ENCODE data around the gene SCUBE1. TPM values are rescaled to one million over a fixed set of nuclear protein-coding genes. Genes with fewer than 3 reads are reported as not detected.

Gene SCUBE1
- total RNA-seq, 2 donors from 2014 or later: 0.04 to 0.16 TPM

DNA sequence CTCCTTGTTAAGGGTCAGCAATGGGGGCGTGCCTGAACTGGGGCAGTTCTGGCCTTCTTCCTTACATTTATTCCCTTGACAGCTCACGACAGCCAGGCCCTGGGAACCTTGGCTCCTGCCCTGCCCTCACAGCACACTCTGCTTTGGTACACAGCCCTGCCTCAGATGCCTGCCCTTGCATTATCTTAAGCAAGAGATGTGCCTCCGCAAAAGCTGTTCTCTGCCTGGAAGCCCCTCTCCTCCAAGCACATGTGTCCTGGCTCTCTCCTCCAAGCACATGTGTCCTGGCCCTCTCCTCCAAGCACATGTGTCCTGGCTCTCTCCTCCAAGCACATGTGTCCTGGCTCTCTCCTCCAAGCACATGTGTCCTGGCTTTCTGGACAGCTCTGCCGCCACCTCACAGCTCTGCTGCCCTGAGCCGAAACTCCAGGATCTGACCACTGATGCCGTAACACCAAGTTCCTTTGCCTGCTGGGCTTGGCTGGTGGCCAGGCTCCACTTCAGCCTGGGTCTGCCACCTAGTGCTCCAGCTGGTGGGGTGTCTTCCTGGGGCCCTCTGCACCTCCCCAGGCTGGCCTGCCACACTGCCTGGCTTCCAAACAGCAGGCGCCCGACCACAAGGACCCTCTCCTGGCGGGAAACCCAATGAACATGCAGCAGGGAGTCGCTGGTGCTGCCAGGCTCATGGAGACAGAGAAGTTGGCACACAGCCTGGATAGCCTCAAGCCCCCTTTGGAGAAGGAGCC lies 53.0 kb downstream of the SCUBE1 start:
- Histone ChIP-seq H3K9me3 (no peaks in the 10 kb centered on the region), H3K27ac (no peak overlapping the region), H3K36me3 (no peaks in the 10 kb centered on the region), H3K4me3 (peak overlapping the region in 1 of 2 donors; percentile 29), H3K4me1 (peaks cover 0 to 12% of the 10 kb centered on the region in 2 donors), H3K27me3 (no peaks in the 10 kb centered on the region)
- TF ChIP-seq, protein P1, sequence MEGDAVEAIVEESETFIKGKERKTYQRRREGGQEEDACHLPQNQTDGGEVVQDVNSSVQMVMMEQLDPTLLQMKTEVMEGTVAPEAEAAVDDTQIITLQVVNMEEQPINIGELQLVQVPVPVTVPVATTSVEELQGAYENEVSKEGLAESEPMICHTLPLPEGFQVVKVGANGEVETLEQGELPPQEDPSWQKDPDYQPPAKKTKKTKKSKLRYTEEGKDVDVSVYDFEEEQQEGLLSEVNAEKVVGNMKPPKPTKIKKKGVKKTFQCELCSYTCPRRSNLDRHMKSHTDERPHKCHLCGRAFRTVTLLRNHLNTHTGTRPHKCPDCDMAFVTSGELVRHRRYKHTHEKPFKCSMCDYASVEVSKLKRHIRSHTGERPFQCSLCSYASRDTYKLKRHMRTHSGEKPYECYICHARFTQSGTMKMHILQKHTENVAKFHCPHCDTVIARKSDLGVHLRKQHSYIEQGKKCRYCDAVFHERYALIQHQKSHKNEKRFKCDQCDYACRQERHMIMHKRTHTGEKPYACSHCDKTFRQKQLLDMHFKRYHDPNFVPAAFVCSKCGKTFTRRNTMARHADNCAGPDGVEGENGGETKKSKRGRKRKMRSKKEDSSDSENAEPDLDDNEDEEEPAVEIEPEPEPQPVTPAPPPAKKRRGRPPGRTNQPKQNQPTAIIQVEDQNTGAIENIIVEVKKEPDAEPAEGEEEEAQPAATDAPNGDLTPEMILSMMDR (IDR thresholded peaks at IDR 0.05): no peak
- DNase-seq (ENCODE audit: low spot score): no peak

DNA sequence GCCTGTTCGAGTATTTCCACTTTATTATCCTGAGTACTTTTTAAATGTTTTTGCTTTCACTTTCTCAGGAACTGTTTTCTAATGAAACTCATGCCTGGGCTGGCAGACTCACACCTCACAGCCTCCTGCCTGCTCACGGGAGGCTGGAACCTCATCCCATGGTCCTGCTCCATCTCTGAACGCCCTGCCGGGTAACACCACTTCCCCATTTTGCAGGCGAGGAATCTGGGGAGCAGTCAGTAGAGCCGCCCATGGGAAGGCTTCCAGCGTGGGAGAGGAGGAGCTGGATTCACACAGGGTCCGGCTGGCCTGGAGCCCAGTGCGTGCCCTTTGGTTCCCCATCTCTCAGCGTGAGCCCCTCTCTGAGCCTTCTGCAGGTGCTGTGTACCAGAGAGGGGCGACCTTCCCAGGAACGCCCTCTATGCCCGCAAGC lies 53.6 kb downstream of the SCUBE1 start:
- no peaks in the 10 kb centered on the region for H3K27me3 ChIP-seq
- H3K4me3 ChIP-seq: peak overlapping the region in 1 of 2 donors; percentile 29
- no peaks in the 10 kb centered on the region for H3K9me3 ChIP-seq
- TF ChIP-seq, protein P1 (IDR thresholded peaks at IDR 0.05): no peak
- H3K36me3 ChIP-seq: no peaks in the 10 kb centered on the region
- no peak overlapping the region for H3K27ac ChIP-seq
- peaks cover 0 to 12% of the 10 kb centered on the region in 2 donors for H3K4me1 ChIP-seq
- no peak for DNase-seq (ENCODE audit: low spot score)

DNA sequence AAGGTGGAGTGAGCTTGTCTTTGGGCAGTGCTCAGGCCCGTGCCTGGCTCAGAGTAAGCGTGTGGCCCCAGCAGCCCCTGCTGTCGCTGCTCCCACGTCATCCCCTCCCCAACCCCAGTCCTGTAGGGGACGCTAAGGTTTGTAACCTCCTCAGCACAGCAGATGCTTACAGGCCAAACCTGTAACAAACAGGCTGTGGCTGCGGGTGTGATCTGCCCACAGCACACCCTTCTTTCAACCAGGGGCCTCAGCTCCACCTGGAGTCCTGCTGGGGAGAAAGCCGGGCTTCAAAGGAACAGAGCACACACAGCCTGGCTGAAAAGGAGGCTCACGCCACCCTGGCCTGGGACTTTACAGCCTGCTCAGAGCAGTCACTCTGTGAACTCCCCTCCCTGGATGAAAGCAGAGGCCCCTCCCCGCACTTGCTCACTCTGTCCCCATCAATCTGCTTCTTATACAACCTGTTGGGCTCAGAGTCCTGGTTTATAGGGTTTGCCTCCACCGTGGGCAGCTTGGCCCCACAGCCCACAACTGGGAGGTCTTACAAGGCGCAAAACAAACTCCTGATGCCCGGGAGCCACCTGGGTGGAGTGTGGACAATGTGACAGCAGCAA lies 54.3 kb downstream of the SCUBE1 start:
- TF ChIP-seq, protein P1 (IDR thresholded peaks at IDR 0.05): no peak
- no peaks in the 10 kb centered on the region for H3K36me3 ChIP-seq
- H3K27me3 ChIP-seq: no peaks in the 10 kb centered on the region
- H3K4me3 ChIP-seq: peak overlapping the region in 1 of 2 donors; percentile 29
- no peak for DNase-seq (ENCODE audit: low spot score)
- no peak overlapping the region for H3K27ac ChIP-seq
- peaks cover 0 to 12% of the 10 kb centered on the region in 2 donors for H3K4me1 ChIP-seq
- H3K9me3 ChIP-seq: no peaks in the 10 kb centered on the region

DNA sequence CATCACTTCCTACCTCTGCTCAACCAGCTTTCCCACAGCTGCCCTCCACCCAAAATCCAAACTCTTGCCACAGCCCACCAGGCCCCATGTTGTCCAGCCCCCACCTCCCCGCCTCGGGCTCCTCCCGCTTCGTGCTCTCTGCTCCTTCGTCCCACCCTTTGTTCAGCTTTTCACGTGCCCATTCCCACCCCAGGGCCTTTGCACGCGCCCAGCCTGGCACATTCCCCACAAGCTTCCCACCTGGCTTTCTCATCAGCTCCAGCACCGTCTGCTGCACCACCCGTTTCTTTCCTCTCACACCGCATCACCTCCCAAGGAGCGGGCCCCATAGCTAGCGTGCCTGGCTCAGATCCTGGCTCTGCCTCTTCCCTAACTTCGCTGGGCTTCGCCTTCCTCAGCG lies 54.8 kb downstream of the SCUBE1 start:
- TF ChIP-seq, protein P1 (IDR thresholded peaks at IDR 0.05): no peak
- peaks cover 0 to 12% of the 10 kb centered on the region in 2 donors for H3K4me1 ChIP-seq
- H3K4me3 ChIP-seq: no peak overlapping the region
- DNase-seq (ENCODE audit: low spot score): no peak
- no peaks in the 10 kb centered on the region for H3K36me3 ChIP-seq
- no peaks in the 10 kb centered on the region for H3K27me3 ChIP-seq
- H3K9me3 ChIP-seq: no peaks in the 10 kb centered on the region
- H3K27ac ChIP-seq: no peak overlapping the region

DNA sequence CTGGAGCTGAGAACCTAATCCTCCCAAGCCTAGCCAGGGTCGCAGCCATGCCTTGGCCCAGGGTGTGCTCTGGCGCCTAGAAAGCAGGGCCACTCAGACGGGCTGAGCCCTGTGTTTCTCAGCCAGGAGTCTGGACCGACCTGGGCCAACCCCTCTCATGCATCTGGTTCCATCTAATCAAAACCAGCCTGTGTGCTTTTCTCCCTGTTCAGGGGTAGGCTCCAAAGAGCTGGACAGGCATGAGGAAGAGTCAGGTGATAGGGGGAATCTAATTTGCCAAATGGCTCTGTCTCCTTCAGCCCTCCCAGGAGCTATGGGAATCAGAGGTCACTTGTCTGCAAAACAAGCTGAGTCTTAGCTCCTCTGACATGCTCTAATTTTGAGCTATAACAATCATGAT lies 55.7 kb downstream of the SCUBE1 start:
- H3K27me3 ChIP-seq: no peaks in the 10 kb centered on the region
- TF ChIP-seq, protein P1 (IDR thresholded peaks at IDR 0.05): no peak
- DNase-seq (ENCODE audit: low spot score): no peak
- H3K9me3 ChIP-seq: no peaks in the 10 kb centered on the region
- H3K4me3 ChIP-seq: no peak overlapping the region
- H3K4me1 ChIP-seq: peaks cover 0 to 12% of the 10 kb centered on the region in 2 donors
- no peaks in the 10 kb centered on the region for H3K36me3 ChIP-seq
- H3K27ac ChIP-seq: no peak overlapping the region

Measured in right atrium auricular region (tissue), 2 donors.